Mammary epithelial cell (primary cell): ENCODE data around the gene MOSMO.
"Not testable (repeated sequence)": the region's sequence is repeated elsewhere in the genome, so short reads cannot be mapped to it uniquely, and the experiment has no call there.

Experiments
- EZH2 ChIP-seq: IDR thresholded peaks from 2 replicates; pipeline ENCODE4 v1.6.1; 2012; ENCODE audit warnings: low read length, inconsistent platforms, borderline replicate concordance
- TF ChIP-seq, protein P1 (sequence below), 2 donors: IDR thresholded peaks in 1 of 2; conservative IDR thresholded peaks in 1 of 2; 2 replicates each; pipeline ENCODE4 v1.5.1; 2011 to 2012; ENCODE audit warnings: inconsistent platforms in 2 of 2, low read length in 2 of 2, mild to moderate bottlenecking in 2 of 2, control low read depth in 1 of 2, low read depth in 1 of 2; ENCODE audit not compliant: insufficient read depth in 1 of 2; ENCODE audit errors: extremely low read depth in 1 of 2

DNA sequence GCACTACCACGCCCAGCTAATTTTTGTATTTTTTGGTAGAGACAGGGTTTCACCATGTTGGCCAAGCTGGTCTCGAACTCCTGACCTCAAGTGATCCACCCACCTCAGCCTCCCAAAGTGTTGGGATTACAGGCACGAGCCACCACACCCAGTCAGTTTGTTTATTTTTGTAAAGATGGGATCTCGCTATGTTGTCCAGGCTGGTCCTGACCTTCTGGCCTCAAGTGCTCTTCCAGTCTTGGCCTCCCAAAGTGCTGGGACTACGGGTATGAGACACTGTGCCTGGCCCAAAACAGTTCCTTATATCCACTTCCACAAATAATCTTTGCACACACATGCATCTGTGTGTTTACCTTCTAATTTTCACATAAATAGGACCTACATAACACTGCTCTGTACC is 103.7 kb downstream of the MOSMO start:
- TF ChIP-seq, protein P1, sequence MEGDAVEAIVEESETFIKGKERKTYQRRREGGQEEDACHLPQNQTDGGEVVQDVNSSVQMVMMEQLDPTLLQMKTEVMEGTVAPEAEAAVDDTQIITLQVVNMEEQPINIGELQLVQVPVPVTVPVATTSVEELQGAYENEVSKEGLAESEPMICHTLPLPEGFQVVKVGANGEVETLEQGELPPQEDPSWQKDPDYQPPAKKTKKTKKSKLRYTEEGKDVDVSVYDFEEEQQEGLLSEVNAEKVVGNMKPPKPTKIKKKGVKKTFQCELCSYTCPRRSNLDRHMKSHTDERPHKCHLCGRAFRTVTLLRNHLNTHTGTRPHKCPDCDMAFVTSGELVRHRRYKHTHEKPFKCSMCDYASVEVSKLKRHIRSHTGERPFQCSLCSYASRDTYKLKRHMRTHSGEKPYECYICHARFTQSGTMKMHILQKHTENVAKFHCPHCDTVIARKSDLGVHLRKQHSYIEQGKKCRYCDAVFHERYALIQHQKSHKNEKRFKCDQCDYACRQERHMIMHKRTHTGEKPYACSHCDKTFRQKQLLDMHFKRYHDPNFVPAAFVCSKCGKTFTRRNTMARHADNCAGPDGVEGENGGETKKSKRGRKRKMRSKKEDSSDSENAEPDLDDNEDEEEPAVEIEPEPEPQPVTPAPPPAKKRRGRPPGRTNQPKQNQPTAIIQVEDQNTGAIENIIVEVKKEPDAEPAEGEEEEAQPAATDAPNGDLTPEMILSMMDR (conservative IDR thresholded peaks at IDR 0.05 in 1 of 2, IDR thresholded peaks at IDR 0.05 in 1 of 2; ENCODE audit: extremely low read depth in 1 of 2, insufficient read depth in 1 of 2, low read depth in 1 of 2, low read length in 2 of 2) = not testable (repeated sequence)
- not testable (repeated sequence) for TF ChIP-seq EZH2
